AG10803 (cell line): ENCODE data around the gene DOLPP1.
A peak's percentile ranks its signal among the peaks of the same experiment; 100 is the strongest.

Experiments used
- DNase-seq: peaks from one replicate; pipeline ENCODE4 v3.0.0; 2010; ENCODE audit warnings: low read depth
- H3K4me3 ChIP-seq: 2 replicates; pipeline ENCODE4 v1.5.1; 2011; ENCODE audit warnings: mild to moderate bottlenecking, low read length, control low read depth
- CTCF ChIP-seq: conservative IDR thresholded peaks from 2 replicates; pipeline ENCODE4 v1.5.1; 2011; ENCODE audit warnings: mild to moderate bottlenecking, low read length, control low read depth, inconsistent platforms

Gene DOLPP1

GRCh38 chr9:129135476-129135875 is 54.6 kb downstream of the DOLPP1 start:
- no peak for TF ChIP-seq CTCF
- no peak overlapping the region for H3K4me3 ChIP-seq
- DNase-seq, result no peak

- H3K4me3 ChIP-seq, result no peak overlapping the region
- no peak for DNase-seq
- no peak for TF ChIP-seq CTCF
These were observed 55.6 kb downstream of the DOLPP1 start for GRCh38 chr9:129136446-129137035.

- no peak for TF ChIP-seq CTCF
- no peak overlapping the region for H3K4me3 ChIP-seq
- DNase-seq, result no peak
These were observed 56.6 kb downstream of the DOLPP1 start for GRCh38 chr9:129137292-129138143.

- DNase-seq, result peak; percentile 36
- H3K4me3 ChIP-seq, result no peak overlapping the region
- TF ChIP-seq CTCF, result no peak
These were observed 57.2 kb downstream of the DOLPP1 start for GRCh38 chr9:129138144-129138462.

- no peak overlapping the region for H3K4me3 ChIP-seq
- peak; percentile 74 for DNase-seq
- no peak for TF ChIP-seq CTCF
These were observed 57.7 kb downstream of the DOLPP1 start for GRCh38 chr9:129138476-129139232.

- TF ChIP-seq CTCF, result peak; percentile 88
- peak overlapping the region; percentile 63 for H3K4me3 ChIP-seq
These were observed 58.5 kb downstream of the DOLPP1 start for GRCh38 chr9:129139233-129139992.

More at GRCh38 chr9:129139233-129139992, 58.5 kb downstream of the DOLPP1 start:
- DNase-seq, result peak; percentile 86
